ENCODE measurements around the gene PIGV.

DNA sequence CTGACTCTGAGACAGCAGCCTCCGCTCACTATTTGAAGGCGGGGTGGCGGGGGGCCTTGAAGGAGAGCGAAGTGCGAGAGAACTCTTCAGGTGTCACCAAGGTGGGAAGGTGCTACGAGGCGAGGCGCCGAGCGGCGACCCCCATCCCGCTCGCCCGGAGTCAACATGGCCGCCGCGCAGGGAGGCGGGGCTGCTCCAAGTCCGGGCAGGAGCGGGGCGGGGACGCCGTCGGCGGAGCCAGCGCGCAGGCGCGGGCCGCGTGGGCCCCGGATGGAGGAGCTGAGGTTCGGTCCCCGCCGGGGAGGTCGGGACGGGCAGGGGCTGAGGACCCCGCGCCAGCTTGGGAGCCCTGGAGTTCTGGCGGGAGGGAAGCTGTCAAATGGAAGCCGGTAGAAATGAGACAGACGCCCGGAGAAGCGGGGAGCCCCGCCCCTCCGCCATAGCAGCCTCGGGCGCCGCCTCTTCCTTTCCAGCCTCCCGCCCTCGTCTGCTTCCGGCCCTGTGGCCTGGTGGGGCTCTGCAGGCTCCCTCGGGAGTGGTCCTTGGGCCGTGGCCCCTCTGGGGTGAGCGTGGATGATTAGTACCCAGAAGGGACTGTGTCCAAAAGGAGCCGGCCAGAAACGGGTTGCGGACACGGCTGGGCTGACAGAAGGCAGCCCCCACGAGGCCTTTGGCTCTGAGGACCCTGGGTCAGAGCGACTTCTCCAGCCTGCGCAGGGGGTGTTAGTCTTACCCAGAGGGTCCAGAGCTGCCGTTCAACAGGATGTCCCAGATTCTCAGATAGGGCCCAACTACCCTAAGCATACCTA, at the start of gene PIGV:
- TF ChIP-seq, protein P1, sequence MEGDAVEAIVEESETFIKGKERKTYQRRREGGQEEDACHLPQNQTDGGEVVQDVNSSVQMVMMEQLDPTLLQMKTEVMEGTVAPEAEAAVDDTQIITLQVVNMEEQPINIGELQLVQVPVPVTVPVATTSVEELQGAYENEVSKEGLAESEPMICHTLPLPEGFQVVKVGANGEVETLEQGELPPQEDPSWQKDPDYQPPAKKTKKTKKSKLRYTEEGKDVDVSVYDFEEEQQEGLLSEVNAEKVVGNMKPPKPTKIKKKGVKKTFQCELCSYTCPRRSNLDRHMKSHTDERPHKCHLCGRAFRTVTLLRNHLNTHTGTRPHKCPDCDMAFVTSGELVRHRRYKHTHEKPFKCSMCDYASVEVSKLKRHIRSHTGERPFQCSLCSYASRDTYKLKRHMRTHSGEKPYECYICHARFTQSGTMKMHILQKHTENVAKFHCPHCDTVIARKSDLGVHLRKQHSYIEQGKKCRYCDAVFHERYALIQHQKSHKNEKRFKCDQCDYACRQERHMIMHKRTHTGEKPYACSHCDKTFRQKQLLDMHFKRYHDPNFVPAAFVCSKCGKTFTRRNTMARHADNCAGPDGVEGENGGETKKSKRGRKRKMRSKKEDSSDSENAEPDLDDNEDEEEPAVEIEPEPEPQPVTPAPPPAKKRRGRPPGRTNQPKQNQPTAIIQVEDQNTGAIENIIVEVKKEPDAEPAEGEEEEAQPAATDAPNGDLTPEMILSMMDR (conservative IDR thresholded peaks at IDR 0.05; ENCODE audit: low read length), result no peak
- TF ChIP-seq EZH2phosphoT487 (IDR thresholded peaks at IDR 0.05; ENCODE audit: borderline replicate concordance), result no peak

All from Loucy (cell line).